GM12872 (cell line): ENCODE measurements around the gene REPIN1.
A peak's percentile ranks its signal among the peaks of the same experiment; 100 is the strongest.

Source experiments
- TF ChIP-seq, protein P1 (sequence below): IDR thresholded peaks from 3 replicates; pipeline ENCODE4 v1.5.1; 2011; ENCODE audit warnings: low read depth, mild to moderate bottlenecking, low read length, moderate library complexity; ENCODE audit not compliant: insufficient read depth

The REPIN1 gene

GRCh38 chr7:150374026-150374425 lies 5.4 kb downstream of the REPIN1 start:
- TF ChIP-seq, protein P1, sequence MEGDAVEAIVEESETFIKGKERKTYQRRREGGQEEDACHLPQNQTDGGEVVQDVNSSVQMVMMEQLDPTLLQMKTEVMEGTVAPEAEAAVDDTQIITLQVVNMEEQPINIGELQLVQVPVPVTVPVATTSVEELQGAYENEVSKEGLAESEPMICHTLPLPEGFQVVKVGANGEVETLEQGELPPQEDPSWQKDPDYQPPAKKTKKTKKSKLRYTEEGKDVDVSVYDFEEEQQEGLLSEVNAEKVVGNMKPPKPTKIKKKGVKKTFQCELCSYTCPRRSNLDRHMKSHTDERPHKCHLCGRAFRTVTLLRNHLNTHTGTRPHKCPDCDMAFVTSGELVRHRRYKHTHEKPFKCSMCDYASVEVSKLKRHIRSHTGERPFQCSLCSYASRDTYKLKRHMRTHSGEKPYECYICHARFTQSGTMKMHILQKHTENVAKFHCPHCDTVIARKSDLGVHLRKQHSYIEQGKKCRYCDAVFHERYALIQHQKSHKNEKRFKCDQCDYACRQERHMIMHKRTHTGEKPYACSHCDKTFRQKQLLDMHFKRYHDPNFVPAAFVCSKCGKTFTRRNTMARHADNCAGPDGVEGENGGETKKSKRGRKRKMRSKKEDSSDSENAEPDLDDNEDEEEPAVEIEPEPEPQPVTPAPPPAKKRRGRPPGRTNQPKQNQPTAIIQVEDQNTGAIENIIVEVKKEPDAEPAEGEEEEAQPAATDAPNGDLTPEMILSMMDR = no peak

DNA sequence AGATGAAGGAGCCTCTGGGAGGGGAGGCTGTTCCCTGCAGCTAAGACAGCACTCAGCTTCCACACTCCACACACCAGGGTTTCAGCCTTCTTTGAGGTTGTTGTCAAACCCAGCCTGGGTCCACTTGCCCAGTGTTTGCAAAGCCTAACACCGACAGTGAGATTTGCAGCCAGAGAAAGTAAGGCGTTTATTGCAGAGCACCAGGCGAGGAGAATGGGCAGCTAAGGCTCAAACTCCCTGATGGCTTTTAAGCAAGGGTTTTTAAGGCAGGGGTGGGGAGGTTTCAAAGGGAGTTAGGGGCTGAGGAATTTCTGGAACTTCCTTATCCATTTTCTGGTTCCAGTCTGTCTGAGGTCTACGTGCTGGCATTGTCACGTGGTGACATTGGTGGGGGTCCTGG lies 5.8 kb downstream of the REPIN1 start:
- TF ChIP-seq, protein P1 = no peak

DNA sequence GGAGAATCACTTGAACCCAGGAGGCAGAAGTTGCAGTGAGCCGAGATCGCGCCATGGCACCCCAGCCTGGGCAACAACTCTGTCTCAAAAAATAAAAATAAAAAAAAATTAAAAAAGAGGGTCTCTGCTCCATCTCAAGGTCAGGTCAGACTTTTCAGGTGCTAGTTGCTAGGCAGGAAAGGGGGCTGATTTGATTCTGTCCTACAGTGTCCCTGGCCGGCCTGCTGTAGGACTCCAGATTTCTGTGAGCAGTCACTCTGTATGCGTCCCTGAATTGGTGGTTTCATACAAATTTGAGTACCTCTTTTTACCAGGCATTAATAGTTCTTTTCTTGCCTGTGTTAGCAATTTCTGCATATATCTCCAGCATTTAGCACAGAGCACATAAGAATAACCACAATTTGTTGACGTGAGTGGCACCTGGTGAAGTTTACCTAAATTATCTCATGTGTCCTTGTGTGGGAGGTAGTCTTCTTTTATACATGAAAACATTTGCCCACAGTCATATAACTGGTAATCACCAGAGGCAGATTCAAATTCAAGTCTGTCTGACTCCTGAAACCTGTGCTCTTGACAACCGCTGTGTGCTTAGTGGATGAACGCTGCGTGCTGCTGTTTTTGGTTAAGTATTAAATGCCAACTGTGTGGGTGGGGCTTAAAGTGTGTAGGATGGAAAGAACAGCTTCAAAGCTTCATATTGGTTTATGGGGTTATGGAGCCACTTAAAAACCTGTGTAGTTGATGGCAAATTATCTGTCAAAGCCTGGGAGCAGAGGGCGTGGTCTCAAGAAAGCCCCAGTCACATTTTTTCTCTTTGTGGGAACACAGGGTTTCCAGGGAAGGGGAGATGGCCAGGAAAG lies 7.3 kb downstream of the REPIN1 start:
- TF ChIP-seq, protein P1 = no peak

- TF ChIP-seq, protein P1 = no peak
Observed at GRCh38 chr7:150376560-150376959, 7.9 kb downstream of the REPIN1 start.

DNA sequence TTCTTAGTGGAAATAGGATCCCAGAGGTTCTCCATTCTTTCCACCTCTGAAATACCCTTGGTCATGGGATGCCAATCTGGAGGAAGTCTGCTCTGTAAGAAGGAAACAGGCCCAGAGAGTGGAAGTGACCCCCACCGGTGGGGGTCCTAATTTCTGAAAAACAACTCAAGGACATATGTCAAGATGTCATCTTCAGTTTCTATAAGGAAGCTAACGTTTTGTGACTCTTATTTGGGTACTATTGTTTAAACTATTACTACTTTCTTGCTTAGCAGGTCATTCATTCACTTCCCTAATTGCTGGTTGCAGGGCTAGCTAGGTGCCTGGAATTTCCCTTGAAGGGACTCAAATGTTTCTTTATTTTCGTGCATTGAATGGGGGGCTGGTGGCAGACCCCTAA lies 8.6 kb downstream of the REPIN1 start:
- TF ChIP-seq, protein P1 = no peak

GRCh38 chr7:150377635-150378034 lies 9.0 kb downstream of the REPIN1 start:
- TF ChIP-seq, protein P1 = no peak

DNA sequence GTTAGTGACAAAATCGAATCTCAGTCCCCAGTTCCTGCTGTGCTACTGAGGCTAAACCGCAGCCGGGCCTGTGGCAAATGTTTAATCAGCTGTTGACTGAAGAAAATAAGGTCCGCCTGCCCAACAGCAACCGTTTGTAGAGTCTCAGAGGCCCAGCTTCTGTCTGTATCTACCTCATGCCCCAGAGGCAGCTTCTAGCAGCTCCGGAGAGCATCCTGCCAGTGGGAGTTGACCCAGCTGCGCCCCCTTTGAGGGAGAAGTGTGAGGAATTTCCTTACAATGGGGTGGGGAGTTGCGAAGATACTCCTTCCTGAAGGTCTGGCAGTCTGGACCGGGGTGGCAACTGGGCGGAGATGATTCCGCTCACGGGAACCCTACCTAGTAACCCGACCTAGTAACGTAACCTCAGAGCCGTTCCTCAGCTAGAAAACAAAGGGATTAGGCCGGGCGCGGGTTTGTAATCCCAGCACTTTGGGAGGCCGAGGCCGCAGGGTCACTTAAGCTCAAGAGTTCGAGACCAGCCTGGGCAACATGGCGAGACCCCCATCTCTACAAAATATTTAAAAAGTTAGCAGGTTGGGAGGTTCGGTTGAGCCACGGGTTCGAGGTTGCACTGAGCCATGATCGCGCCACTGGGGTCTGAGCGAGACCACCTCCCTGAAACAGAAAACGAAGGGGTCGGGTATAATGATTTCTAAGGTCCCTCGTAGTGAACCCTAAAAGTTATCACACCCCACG lies 9.7 kb downstream of the REPIN1 start:
- TF ChIP-seq, protein P1 = peak; percentile 27; the same call in 1 of the 3 replicates
